OCI-LY3 (cell line): ENCODE results near the gene SLC19A3.
A peak's percentile ranks its signal among the peaks of the same experiment; 100 is the strongest.

Source experiments
- EZH2phosphoT487 ChIP-seq: fragments of 200-600 bp; shearing (Covaris generic); IDR thresholded peaks from 2 replicates; pipeline ENCODE4 v1.6.1; 2018; ENCODE audit warnings: antibody characterized with exemption, mixed run types, low read depth
- TF ChIP-seq, protein P1 (sequence below): fragments of 200-600, 300-600 bp; sonication (generic); IDR thresholded peaks from 2 replicates; pipeline ENCODE4 v1.5.1; 2014; ENCODE audit warnings: antibody characterized with exemption, low read length, low read depth

DNA sequence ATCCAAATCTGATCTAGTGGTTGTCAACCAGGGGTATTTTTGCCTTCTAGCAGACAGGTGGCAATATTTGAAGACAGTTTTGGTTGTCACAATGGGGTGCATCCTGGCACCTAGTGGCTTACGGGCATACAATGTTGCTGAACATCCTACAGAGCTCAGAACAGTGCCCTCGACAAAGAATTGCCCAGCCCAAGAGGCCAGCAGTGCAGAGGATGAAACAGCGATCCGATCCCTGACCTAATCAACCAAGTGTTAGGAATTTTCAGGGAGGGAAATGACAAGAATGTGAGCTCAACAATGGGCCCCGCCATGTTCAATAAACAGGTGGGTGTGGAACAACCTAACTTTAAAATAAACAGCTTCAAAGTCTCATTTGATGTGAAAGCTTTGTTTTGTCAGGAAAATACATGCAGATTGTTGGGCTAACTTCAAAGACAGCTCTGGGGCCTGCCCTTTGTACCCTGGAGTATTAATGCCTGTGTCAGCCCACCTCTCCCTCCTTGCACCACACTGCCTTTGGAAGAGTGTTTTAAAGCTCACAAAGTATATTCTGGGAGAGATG lies 73.8 kb downstream of the SLC19A3 start:
- TF ChIP-seq, protein P1, sequence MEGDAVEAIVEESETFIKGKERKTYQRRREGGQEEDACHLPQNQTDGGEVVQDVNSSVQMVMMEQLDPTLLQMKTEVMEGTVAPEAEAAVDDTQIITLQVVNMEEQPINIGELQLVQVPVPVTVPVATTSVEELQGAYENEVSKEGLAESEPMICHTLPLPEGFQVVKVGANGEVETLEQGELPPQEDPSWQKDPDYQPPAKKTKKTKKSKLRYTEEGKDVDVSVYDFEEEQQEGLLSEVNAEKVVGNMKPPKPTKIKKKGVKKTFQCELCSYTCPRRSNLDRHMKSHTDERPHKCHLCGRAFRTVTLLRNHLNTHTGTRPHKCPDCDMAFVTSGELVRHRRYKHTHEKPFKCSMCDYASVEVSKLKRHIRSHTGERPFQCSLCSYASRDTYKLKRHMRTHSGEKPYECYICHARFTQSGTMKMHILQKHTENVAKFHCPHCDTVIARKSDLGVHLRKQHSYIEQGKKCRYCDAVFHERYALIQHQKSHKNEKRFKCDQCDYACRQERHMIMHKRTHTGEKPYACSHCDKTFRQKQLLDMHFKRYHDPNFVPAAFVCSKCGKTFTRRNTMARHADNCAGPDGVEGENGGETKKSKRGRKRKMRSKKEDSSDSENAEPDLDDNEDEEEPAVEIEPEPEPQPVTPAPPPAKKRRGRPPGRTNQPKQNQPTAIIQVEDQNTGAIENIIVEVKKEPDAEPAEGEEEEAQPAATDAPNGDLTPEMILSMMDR = peak; percentile 15; the same call in 1 of the 2 replicates
- TF ChIP-seq EZH2phosphoT487 = no peak
